ENCODE measurements around the gene TCAF1.

GRCh38 chr7:143934526-143935325 lies 32.8 kb upstream of the TCAF1 start, which contains the start of gene OR2F2:
- TF ChIP-seq CTCF (IDR thresholded peaks at IDR 0.05 in 2 of 3, conservative IDR thresholded peaks at IDR 0.05 in 1 of 3; ENCODE audit: borderline replicate concordance in 1 of 3, insufficient read depth in 1 of 3, low read depth in 2 of 3, low read length in 2 of 3) = no peak
- no peak for TF ChIP-seq ZFX (IDR thresholded peaks at IDR 0.05)
- TF ChIP-seq EZH2 (IDR thresholded peaks at IDR 0.05) = no peak
- TF ChIP-seq SP1 (IDR thresholded peaks at IDR 0.05; ENCODE audit: low read depth) = no peak
- no peak for TF ChIP-seq MAX (IDR thresholded peaks at IDR 0.05)
- TF ChIP-seq POLR2A (IDR thresholded peaks at IDR 0.05; ENCODE audit: borderline replicate concordance, extremely low read depth, insufficient read depth, insufficient read length) = no peak
- TF ChIP-seq JUND (IDR thresholded peaks at IDR 0.05) = no peak
- no peak for TF ChIP-seq YY1 (IDR thresholded peaks at IDR 0.05; ENCODE audit: extremely low read depth, insufficient replicate concordance, low read depth, low read length)
- TF ChIP-seq RAD21 (IDR thresholded peaks at IDR 0.05; ENCODE audit: low read depth) = no peak
- TF ChIP-seq, protein P1, sequence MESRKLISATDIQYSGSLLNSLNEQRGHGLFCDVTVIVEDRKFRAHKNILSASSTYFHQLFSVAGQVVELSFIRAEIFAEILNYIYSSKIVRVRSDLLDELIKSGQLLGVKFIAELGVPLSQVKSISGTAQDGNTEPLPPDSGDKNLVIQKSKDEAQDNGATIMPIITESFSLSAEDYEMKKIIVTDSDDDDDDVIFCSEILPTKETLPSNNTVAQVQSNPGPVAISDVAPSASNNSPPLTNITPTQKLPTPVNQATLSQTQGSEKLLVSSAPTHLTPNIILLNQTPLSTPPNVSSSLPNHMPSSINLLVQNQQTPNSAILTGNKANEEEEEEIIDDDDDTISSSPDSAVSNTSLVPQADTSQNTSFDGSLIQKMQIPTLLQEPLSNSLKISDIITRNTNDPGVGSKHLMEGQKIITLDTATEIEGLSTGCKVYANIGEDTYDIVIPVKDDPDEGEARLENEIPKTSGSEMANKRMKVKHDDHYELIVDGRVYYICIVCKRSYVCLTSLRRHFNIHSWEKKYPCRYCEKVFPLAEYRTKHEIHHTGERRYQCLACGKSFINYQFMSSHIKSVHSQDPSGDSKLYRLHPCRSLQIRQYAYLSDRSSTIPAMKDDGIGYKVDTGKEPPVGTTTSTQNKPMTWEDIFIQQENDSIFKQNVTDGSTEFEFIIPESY (IDR thresholded peaks at IDR 0.05; ENCODE audit: extremely low read depth, insufficient replicate concordance, low read length) = no peak
- TF ChIP-seq SIN3A (IDR thresholded peaks at IDR 0.05; ENCODE audit: low read depth) = no peak
- TF ChIP-seq ZNF274 (IDR thresholded peaks at IDR 0.05; ENCODE audit: low read depth, low read length) = no peak
- TF ChIP-seq EZH2phosphoT487 (IDR thresholded peaks at IDR 0.05; ENCODE audit: borderline replicate concordance) = no peak
- no peak for TF ChIP-seq FOSL1 (IDR thresholded peaks at IDR 0.05; ENCODE audit: low read depth)
